ENCODE measurements around the gene MEP1A. TPM values are rescaled to one million over a fixed set of nuclear protein-coding genes. Genes with fewer than 3 reads are reported as not detected.

Gene MEP1A
- total and polyA plus RNA-seq, 7 donors: 0.36 to 45.6 (median 41.0) TPM; not detected in 3

DNA sequence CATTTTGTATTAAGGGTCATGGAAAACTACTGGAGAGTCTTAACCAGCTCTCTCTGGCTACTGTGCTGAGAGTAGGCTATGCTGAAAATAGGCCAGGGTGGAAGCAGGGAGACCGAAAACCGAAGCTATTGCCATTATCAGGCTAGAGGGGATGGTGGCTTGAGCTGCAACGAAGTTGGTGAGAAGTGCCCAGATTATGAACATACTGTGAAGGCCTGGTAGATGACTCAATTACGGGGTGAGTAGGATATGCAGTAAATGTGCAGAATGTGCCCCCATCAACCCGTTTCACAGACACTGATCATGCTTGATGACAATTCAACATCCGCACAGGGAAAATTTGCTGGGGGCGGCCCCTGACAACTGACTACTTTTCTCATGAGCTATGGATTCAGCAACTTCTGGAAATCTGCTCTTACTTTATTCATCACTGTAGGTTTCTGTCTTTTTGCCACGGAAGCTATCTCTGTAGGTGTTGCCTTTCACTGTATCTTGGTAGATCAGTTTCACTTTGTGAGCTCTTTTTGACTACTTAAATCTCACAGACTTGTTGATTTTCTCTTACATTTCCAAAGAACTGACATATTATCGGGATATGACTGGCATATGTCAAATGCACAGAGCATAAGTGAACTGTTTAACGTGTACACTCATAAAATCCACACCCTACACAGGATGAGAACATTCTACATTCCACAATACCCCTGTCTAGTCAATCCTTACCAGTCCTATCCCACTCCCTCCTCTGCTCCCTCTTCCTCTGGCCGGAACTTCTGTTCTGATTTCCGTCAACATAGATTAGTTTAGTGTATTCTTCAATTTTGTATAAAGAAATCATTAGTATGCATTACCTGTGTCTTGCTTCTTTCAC is 15.5 kb upstream of the MEP1A start:
- no peak overlapping the region for H3K4me3 ChIP-seq
- 72 to 79% methylated on average over 12 of the region's 12 CpGs for WGBS, 2 donors
- no peaks in the 10 kb centered on the region for H3K36me3 ChIP-seq
- TF ChIP-seq EP300 (IDR thresholded peaks at IDR 0.05): no peak
- TF ChIP-seq POLR2A (IDR thresholded peaks at IDR 0.05): no peak
- TF ChIP-seq POLR2AphosphoS5 (IDR thresholded peaks at IDR 0.05): no peak
- TF ChIP-seq, protein P1, sequence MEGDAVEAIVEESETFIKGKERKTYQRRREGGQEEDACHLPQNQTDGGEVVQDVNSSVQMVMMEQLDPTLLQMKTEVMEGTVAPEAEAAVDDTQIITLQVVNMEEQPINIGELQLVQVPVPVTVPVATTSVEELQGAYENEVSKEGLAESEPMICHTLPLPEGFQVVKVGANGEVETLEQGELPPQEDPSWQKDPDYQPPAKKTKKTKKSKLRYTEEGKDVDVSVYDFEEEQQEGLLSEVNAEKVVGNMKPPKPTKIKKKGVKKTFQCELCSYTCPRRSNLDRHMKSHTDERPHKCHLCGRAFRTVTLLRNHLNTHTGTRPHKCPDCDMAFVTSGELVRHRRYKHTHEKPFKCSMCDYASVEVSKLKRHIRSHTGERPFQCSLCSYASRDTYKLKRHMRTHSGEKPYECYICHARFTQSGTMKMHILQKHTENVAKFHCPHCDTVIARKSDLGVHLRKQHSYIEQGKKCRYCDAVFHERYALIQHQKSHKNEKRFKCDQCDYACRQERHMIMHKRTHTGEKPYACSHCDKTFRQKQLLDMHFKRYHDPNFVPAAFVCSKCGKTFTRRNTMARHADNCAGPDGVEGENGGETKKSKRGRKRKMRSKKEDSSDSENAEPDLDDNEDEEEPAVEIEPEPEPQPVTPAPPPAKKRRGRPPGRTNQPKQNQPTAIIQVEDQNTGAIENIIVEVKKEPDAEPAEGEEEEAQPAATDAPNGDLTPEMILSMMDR (IDR thresholded peaks at IDR 0.05): no peak
- H3K27me3 ChIP-seq: no peaks in the 10 kb centered on the region
- no peaks in the 10 kb centered on the region for H3K4me1 ChIP-seq
- no peak overlapping the region for H3K27ac ChIP-seq
- DNase-seq: no peak
- intact Hi-C loops (cut with DNase I): no loop called here
- H3K9me3 ChIP-seq: no peaks in the 10 kb centered on the region

DNA sequence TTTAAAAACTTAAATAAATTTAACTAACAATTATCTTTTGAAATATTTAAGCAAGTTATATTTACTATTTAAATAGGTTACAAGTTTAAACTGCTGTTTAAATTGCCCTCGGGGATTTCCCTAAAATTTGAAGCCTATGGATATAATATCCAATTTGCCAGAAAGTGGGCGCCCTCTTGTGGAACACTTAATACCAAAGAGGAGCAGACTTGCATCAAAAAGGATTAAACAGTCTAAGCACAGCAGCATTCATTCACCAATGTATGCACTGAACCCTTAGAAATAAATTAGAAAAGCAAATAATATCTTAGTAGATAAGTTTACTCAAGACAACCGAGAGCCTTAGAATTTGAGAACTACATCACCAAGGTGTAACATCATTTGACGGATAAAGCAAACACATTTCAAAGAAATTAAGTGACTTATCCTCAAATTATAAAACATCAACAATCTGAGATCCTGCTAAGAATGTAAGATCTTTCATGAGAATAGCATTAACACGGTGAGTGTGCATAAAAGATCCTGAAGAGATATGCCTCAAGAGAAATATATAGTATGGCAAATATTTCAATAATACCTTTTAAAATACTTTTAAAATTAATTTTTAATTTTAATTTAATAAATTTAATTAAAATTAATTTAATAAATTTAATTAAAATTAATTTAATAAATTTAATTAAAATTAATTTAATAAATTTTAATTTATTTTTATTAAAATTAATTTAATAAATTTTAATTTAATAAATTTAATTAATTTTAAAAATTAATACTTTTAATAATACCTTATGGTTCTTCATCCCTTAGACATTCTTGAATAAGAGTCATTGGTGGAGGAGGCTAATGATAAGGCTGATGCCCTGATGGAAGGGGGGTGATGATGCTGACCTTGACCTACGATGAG is 11.5 kb upstream of the MEP1A start:
- Histone ChIP-seq H3K4me1 (no peaks in the 10 kb centered on the region), H3K27me3 (no peaks in the 10 kb centered on the region), H3K36me3 (no peaks in the 10 kb centered on the region), H3K9me3 (no peaks in the 10 kb centered on the region), H3K4me3 (no peak overlapping the region), H3K27ac (no peak overlapping the region)
- no peak for DNase-seq
- intact Hi-C loops (cut with DNase I): loop anchor here (10.0 kb wide), 1 partner anchor 367 kb away; no protein-coding TSS in a partner anchor
- TF ChIP-seq, protein P1 (IDR thresholded peaks at IDR 0.05): peak in 3 of 4 experiments; percentile 34 to 45 (median 45)
- no peak for TF ChIP-seq POLR2A (IDR thresholded peaks at IDR 0.05)
- 30 to 36% methylated on average over 6 of the region's 6 CpGs for WGBS, 2 donors

DNA sequence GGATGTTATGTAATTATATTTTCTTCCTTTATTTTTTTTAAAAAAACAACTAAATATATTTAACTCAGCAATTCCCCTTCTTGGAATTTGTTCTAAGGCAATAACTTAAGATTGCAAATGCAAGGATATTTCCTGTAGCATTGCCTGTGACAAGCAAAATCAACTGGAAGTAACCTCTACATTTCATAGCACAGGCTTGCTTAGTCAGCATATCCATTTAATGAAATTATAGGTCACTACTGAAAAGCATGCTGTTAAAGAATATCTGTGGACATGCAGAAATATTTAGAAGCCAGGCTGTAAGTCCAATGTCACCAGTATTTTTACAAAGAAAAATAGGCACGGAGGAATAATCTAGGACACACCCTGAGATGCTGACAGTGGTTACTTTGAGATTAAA is 8.7 kb upstream of the MEP1A start:
- intact Hi-C loops (cut with DNase I): loop anchor here (10.0 kb wide), 1 partner anchor 370 kb away; no protein-coding TSS in a partner anchor
- 81 to 89% methylated on average over 1 of the region's 1 CpG for WGBS, 2 donors
- TF ChIP-seq EP300 (IDR thresholded peaks at IDR 0.05) (no peak), POLR2A (IDR thresholded peaks at IDR 0.05) (no peak)
- TF ChIP-seq, protein P1 (IDR thresholded peaks at IDR 0.05): no peak

DNA sequence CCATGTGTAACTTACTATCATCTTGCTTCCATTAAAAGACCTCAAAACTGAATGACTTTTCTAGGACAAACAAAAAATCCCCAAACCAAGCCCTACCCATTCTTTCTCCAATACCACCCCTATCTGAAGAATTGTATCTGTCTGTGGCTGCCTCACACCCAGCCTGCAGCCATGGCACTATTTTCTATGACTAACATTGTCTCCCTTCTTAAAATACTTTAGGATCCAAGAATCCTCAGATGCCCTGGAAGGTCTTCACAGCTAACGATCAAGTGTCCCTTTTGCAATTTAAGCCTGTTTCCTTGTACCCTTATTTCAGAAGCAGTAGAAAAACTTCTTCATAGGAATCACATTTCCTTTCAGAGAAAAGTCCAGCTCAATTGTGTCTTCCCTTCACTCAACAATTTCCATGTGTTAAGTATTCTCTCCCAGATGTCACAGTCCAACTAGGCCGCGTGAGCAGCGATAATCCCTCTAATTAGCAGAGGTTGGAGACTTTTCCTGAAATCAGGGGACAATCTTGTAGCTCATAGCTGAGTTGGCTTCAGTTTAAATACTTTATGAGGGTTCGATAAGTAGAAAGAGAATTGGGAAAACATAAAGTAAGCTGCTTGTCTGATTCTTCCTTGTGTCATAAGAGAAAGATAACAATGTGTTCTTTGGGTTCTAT is 5.2 kb upstream of the MEP1A start:
- no peak overlapping the region for H3K27ac ChIP-seq
- intact Hi-C loops (cut with DNase I): loop anchor here (10.0 kb wide), 1 partner anchor 373 kb away; no protein-coding TSS in a partner anchor
- no peaks in the 10 kb centered on the region for H3K4me1 ChIP-seq
- no peaks in the 10 kb centered on the region for H3K36me3 ChIP-seq
- no peak overlapping the region for H3K4me3 ChIP-seq
- 74 to 84% methylated on average over 5 of the region's 5 CpGs for WGBS, 2 donors
- H3K9me3 ChIP-seq: no peaks in the 10 kb centered on the region
- TF ChIP-seq POLR2AphosphoS5 (IDR thresholded peaks at IDR 0.05) (no peak), POLR2A (IDR thresholded peaks at IDR 0.05) (no peak), EP300 (IDR thresholded peaks at IDR 0.05) (no peak)
- TF ChIP-seq, protein P1 (IDR thresholded peaks at IDR 0.05): no peak
- DNase-seq: no peak
- H3K27me3 ChIP-seq: no peaks in the 10 kb centered on the region

More for the DNA sequence above, 8.7 kb upstream of the MEP1A start:
- Histone ChIP-seq H3K27me3 (no peaks in the 10 kb centered on the region), H3K4me1 (no peaks in the 10 kb centered on the region), H3K36me3 (no peaks in the 10 kb centered on the region), H3K9me3 (no peaks in the 10 kb centered on the region), H3K4me3 (no peak overlapping the region), H3K27ac (no peak overlapping the region)
- no peak for DNase-seq
